EL (cell line): ENCODE data around the gene EN2.

Source experiments
- DNase-seq: peaks from one replicate; pipeline ENCODE4 v3.0.0-alpha.2; 2016

EN2 gene

DNA sequence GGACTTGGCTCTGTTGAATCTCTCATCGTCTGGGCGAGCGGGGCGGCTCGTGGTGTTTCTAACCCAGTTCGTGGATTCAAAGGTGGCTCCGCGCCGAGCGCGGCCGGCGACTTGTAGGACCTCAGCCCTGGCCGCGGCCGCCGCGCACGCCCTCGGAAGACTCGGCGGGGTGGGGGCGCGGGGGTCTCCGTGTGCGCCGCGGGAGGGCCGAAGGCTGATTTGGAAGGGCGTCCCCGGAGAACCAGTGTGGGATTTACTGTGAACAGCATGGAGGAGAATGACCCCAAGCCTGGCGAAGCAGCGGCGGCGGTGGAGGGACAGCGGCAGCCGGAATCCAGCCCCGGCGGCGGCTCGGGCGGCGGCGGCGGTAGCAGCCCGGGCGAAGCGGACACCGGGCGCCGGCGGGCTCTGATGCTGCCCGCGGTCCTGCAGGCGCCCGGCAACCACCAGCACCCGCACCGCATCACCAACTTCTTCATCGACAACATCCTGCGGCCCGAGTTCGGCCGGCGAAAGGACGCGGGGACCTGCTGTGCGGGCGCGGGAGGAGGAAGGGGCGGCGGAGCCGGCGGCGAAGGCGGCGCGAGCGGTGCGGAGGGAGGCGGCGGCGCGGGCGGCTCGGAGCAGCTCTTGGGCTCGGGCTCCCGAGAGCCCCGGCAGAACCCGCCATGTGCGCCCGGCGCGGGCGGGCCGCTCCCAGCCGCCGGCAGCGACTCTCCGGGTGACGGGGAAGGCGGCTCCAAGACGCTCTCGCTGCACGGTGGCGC is at the start of gene EN2:
Gene EN2, plus strand, starts transcription at position 19 of the 767 bp plus-strand sequence. Its CDS starts 249 bp downstream, at position 268.
- no peak for DNase-seq

GRCh38 chr7:155408651-155409586 is 49.0 kb upstream of the EN2 start:
- no peak for DNase-seq

DNA sequence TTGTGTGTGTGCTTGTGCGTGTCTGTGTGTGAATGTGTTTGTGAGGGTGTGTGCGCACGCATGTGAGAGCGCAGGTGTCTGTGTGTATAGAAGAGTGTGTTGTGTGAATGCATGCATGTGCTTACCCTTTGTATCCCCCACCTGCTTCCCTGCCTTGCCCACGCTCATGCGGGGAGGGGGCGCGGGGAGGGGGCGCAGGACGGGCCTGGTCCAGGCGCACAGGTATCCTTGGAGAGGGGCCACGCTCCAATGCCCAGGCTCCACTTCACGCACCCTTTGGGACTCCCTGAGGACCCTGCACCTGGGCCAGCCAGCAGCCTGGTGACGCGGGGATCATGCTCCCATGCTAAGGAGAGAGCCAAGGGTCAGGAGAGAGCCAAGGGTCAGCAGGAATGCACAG is 47.9 kb upstream of the EN2 start:
- DNase-seq: no peak

GRCh38 chr7:155410431-155410830 is 47.5 kb upstream of the EN2 start:
- DNase-seq: no peak

- DNase-seq: no peak
Observed at GRCh38 chr7:155411718-155412415, 46.1 kb upstream of the EN2 start.

DNA sequence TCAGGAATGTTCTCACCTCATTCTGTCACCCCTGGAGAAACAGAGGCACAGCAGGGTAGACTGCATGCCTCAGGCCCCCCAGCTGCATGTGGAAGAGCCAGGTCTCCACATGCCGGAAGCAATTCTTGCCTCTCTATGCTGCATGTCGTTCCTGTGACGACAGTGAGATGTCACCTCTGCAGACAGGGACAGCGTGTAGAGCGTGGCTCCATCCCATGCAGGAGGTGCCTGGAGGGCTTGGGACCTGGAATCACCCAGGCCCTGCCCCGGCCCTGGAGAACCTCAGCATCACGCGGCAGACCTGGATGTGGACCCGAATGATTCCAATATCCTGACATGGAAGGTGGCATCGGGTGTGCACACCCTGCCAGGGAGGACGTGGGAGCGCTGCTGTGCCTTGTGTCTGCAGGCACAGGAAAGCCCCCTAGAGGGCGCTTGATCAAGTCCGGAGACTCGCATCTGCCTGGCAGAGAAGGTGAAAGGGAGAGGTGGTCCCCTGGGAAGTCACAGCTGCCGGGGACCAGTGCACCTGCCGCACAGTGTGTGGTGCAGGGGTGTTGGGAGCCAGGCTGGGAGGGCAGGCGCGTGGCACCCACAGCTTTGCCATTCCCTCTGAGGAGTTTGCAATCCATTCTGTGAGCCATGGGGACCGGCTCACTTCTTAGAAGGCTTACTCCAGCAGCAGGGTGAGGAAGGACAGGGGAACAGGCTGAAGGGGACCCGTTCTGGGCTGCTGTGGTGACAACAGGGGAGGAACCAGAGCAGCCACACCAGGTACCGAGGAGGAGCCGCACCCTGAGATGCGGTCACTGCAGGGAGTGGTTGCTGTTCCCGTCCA is 45.3 kb upstream of the EN2 start:
- peak; percentile 35 for DNase-seq

- no peak for DNase-seq
Observed at GRCh38 chr7:155414547-155415492, 43.1 kb upstream of the EN2 start.

GRCh38 chr7:155416646-155417380 is 41.1 kb upstream of the EN2 start:
- DNase-seq: no peak

GRCh38 chr7:155418304-155418703 is 39.6 kb upstream of the EN2 start:
- DNase-seq: no peak

DNA sequence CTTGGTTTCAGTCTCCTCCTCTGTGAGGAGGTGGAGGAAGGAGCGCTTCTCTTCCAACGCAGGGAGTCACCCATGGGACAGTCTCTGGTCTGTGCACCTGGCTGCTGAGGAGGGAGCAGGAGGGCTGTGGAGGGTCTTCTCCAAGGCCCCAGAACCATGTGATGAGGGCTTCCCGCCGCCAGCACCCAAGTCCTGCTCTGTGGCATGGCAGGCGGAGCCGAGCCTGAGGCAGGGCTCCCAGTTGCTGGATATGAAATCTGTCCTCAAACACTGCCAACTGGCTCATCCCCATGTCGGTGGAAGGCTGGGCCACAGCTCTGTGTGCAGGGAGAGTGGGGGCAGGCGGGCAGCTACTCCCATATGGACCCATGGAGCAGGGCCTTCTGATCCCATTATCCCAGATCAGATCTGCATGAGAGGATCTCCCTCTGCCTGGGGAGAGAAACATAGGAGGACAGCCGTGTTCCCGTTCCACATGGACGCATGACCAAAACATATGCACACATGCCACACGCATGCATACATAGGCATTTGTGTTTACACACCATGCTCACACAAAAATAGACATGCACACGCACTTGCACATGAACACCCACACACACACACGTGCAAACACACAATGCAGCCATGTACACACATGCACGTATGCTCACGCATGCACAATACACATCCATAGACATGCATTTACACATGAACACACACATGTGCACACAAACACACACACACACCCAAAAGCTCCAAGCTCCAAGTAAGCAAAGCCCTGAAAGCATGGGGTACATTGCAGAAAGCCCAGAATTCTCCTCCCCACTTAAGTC is 38.8 kb upstream of the EN2 start:
- no peak for DNase-seq

GRCh38 chr7:155420116-155420515 is 37.8 kb upstream of the EN2 start:
- DNase-seq: no peak

DNA sequence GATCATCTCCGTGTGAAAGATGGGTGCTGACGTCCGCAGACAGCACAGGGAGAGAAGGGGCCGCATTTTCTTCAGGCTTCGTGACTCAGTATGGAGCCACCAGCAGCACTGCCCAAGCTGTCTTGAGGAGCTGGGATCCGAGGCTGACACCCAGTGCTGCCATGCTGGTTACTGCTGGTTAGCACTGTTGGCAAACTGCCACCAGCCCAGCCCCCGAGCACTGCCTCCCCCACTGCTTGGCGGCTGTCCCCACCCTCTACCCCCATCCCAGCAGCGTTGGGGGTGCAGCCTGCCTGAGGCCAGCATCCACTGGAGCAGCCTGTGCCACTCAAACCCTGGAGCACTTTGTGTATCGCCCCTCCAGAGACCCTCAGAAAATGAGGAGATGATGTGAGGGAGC is 35.8 kb upstream of the EN2 start:
- DNase-seq: no peak

DNA sequence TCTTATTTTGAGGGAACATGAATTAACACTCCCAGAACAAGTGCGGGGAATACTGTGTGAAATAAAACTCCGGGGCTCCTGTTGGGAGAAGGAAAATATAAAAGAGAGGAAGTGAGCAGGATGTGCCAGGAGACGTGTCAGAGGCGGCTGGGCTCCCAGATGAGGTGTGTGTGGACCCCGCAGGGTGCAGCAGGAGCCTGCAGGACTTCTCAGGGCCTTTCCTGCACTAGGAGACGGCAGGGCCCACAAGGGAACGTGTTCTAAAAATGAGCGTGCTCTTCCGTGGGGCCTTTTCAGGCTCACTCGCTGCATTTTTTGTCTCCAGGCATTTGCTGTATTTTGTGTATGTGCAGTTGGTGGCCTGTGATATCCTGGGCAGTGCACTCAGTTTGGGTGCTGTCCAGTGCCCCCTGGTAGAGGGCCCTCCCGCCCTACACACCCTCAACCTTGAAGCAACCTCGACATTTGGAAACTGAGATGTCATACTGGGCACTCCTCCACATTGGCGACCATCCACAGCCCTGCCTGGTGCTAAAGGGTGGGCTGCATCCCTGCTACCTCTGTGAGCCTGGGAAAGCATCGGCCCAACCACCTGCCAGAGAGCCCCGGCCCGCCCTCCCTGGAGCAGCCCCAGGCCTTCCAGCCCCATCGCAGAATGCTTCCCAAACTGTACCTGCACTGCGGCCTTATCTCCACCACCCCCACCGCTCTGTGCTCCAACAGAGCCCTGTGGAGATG is 35.2 kb upstream of the EN2 start:
- DNase-seq: no peak

- no peak for DNase-seq
Observed at GRCh38 chr7:155423337-155424285, 34.3 kb upstream of the EN2 start.

DNA sequence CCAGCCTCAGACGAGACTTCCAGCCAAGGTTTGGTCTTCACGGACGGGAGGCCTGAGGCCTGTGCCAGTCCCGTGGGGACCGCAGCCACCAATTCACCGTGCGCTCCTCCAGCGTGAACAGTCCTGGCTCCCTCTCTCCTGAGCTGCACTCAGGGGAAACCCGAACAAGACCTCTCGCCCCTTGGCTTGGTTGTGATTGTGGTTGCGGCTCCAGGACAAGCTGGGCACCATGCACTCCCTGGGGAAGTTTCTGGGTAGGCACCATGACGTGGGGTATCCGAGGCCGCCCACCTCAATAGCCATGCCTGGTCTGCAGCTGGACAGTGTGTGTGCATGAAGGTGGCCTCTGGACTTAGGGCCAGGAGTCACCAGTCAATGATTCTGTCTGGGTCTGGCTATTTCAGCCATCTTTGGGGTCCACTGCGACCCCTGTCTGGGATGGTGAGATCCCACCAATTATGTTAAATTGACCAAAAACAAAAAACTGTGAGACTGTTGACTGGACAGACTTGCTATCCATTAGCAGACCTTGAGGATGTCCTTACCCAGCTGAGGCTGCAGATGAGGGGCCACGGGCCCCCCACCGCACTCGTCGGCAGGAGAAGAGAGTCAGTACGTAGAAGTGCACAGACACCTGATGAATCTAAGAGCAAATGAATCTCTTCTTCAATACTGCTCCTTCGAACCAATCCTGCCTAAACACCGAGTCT is 33.5 kb upstream of the EN2 start:
- DNase-seq: no peak

- no peak for DNase-seq
Observed at GRCh38 chr7:155425011-155425340, 33.0 kb upstream of the EN2 start.

- no peak for DNase-seq
Observed at GRCh38 chr7:155425887-155426286, 32.0 kb upstream of the EN2 start.
